OCI-LY3 (cell line): ENCODE measurements around the gene ZCCHC24.

ENCODE experiments used
- EZH2phosphoT487 ChIP-seq: fragments of 200-600 bp; shearing (Covaris generic); IDR thresholded peaks from 2 replicates; pipeline ENCODE4 v1.6.1; 2018; ENCODE audit warnings: antibody characterized with exemption, mixed run types, low read depth
- TF ChIP-seq, protein P1 (sequence below): fragments of 200-600, 300-600 bp; sonication (generic); IDR thresholded peaks from 2 replicates; pipeline ENCODE4 v1.5.1; 2014; ENCODE audit warnings: antibody characterized with exemption, low read length, low read depth

DNA sequence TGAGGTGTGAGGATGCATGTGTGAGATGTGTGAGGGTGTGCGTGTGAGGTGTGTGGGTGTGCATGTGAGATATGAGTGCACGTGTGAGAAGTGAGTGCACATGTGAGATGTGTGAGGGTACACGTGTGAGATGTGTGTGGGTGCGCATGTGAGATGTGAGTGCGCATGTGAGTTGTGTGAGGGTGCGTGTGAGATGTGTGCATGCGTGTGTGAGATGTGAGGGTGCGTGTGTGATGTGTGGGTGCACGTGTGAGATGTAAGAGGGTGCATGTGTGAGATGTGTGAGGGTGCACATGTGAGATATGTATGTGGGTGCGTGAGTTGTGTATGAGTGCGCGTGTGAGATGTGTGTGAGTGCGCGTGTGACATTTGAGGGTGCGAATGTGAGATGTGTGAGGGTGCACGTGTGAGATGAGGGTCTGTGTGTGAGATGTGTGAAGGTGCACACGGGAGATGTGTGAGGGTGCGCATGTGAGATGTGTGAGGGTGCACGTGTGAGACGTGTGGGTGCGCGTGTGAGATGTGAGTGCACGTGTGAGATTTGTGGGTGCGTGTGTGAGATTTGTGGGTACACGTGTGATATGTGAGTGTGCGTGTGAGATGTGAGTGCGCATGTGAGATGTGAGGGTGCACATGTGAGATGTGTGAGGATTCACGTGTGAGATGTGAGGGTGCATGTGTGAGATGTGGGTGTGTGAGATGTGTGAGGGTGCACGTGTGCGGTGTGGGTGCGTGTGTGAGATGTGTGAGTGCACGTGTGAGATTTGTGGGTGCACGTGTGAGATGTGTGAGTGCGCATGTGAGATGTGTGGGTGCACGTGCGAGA, 67.7 kb downstream of the ZCCHC24 start:
- TF ChIP-seq, protein P1, sequence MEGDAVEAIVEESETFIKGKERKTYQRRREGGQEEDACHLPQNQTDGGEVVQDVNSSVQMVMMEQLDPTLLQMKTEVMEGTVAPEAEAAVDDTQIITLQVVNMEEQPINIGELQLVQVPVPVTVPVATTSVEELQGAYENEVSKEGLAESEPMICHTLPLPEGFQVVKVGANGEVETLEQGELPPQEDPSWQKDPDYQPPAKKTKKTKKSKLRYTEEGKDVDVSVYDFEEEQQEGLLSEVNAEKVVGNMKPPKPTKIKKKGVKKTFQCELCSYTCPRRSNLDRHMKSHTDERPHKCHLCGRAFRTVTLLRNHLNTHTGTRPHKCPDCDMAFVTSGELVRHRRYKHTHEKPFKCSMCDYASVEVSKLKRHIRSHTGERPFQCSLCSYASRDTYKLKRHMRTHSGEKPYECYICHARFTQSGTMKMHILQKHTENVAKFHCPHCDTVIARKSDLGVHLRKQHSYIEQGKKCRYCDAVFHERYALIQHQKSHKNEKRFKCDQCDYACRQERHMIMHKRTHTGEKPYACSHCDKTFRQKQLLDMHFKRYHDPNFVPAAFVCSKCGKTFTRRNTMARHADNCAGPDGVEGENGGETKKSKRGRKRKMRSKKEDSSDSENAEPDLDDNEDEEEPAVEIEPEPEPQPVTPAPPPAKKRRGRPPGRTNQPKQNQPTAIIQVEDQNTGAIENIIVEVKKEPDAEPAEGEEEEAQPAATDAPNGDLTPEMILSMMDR, result no peak
- no peak for TF ChIP-seq EZH2phosphoT487
